Astrocyte (in vitro differentiated cells and primary cell): ENCODE results near the gene COL26A1. TPM values are rescaled to one million over a fixed set of nuclear protein-coding genes. Genes with fewer than 3 reads are reported as not detected.

Experiments
- DNase-seq: peaks from one replicate; pipeline ENCODE4 v3.0.0-alpha.2; 2010; ENCODE audit warnings: low read depth
- FAIRE-seq: peaks from 2 replicates; lab custom pipeline; 2011; peaks lifted over from hg19 to GRCh38; lab: Jason Lieb, UNC
- H2AFZ ChIP-seq: 2 replicates; pipeline ENCODE4 v1.6.0; 2012; ENCODE audit warnings: low read depth, low read length, inconsistent platforms
- H3K27ac ChIP-seq: 2 replicates; pipeline ENCODE4 v1.5.1; 2011; ENCODE audit warnings: low read depth, low read length, inconsistent platforms
- H3K27me3 ChIP-seq: 2 replicates; pipeline ENCODE4 v1.6.0; 2011; ENCODE audit warnings: low read length, inconsistent platforms; ENCODE audit not compliant: insufficient read depth
- H3K36me3 ChIP-seq: 2 replicates; pipeline ENCODE4 v1.5.1; 2011; ENCODE audit warnings: low read length, inconsistent platforms; ENCODE audit not compliant: insufficient read depth
- H3K4me1 ChIP-seq: 2 replicates; pipeline ENCODE4 v1.5.1; 2011; ENCODE audit warnings: low read length, inconsistent platforms; ENCODE audit not compliant: insufficient read depth
- H3K4me2 ChIP-seq: 2 replicates; pipeline ENCODE4 v1.6.0; 2012; ENCODE audit warnings: low read length, inconsistent platforms
- H3K4me3 ChIP-seq: 2 replicates; pipeline ENCODE4 v1.5.1; 2011; ENCODE audit warnings: low read depth, mild to moderate bottlenecking, low read length, inconsistent platforms; ENCODE audit not compliant: insufficient read depth
- H3K79me2 ChIP-seq: 2 replicates; pipeline ENCODE4 v1.6.0; 2012; ENCODE audit warnings: mild to moderate bottlenecking, low read length, inconsistent platforms; ENCODE audit not compliant: insufficient read depth
- H3K9ac ChIP-seq: 2 replicates; pipeline ENCODE4 v1.6.0; 2012; ENCODE audit warnings: mild to moderate bottlenecking, low read length, inconsistent platforms
- H3K9me3 ChIP-seq: 2 replicates; pipeline ENCODE4 v1.5.1; 2012; ENCODE audit warnings: low read depth, mild to moderate bottlenecking, low read length, inconsistent platforms; ENCODE audit not compliant: insufficient read depth
- H4K20me1 ChIP-seq: 2 replicates; pipeline ENCODE4 v1.6.0; 2012; ENCODE audit warnings: low read length, inconsistent platforms; ENCODE audit not compliant: insufficient read depth
- H3K27ac Mint-ChIP-seq: one replicate; pipeline ENCODE4 v1.8.0; 2021; ENCODE audit warnings: mild to moderate bottlenecking, mixed read lengths; ENCODE audit not compliant: unreplicated experiment
- H3K27me3 Mint-ChIP-seq: one replicate; pipeline ENCODE4 v1.8.0; 2021; ENCODE audit warnings: low read depth, mixed read lengths; ENCODE audit not compliant: unreplicated experiment
- H3K36me3 Mint-ChIP-seq: one replicate; pipeline ENCODE4 v1.8.0; 2021; ENCODE audit warnings: low read depth, mixed read lengths; ENCODE audit not compliant: unreplicated experiment
- H3K4me1 Mint-ChIP-seq: one replicate; pipeline ENCODE4 v1.8.0; 2021; ENCODE audit warnings: low read depth, mixed read lengths; ENCODE audit not compliant: unreplicated experiment
- H3K4me3 Mint-ChIP-seq: one replicate; pipeline ENCODE4 v1.8.0; 2021; ENCODE audit warnings: mild to moderate bottlenecking, moderate library complexity, mixed read lengths; ENCODE audit not compliant: unreplicated experiment
- H3K9me3 Mint-ChIP-seq: one replicate; pipeline ENCODE4 v1.8.0; 2021; ENCODE audit warnings: mild to moderate bottlenecking, mixed read lengths; ENCODE audit not compliant: unreplicated experiment
- CTCF ChIP-seq: IDR thresholded peaks from 2 replicates; pipeline ENCODE4 v1.5.1; 2011; ENCODE audit warnings: low read depth, mild to moderate bottlenecking, inconsistent platforms, low read length, moderate library complexity; ENCODE audit not compliant: insufficient read depth
- EZH2 ChIP-seq: IDR thresholded peaks from 2 replicates; pipeline ENCODE4 v1.6.1; 2012; ENCODE audit warnings: mild to moderate bottlenecking, low read length, inconsistent platforms; ENCODE audit not compliant: insufficient read depth
- total RNA-seq: library from RNA; stranded (reverse); gene quantifications from 2 replicates; pipeline ENCODE4 v1.2.1, GENCODE V29; 2021

Gene COL26A1
- total RNA-seq, 1 donor from 2014 or later: 7.1 TPM

- Histone ChIP-seq H4K20me1 (peaks cover 5% of the 10 kb centered on the region), H3K4me1 (no peaks in the 10 kb centered on the region), H2AFZ (no peak overlapping the region), H3K4me3 (no peak overlapping the region), H3K27ac (no peak overlapping the region), H3K9ac (no peak overlapping the region), H3K27me3 (peaks cover 4% of the 10 kb centered on the region), H3K36me3 (no peaks in the 10 kb centered on the region), H3K4me2 (no peak overlapping the region), H3K79me2 (no peaks in the 10 kb centered on the region), H3K9me3 (peaks cover 3% of the 10 kb centered on the region)
- no peak overlapping the region for H3K4me3 Mint-ChIP-seq
- H3K9me3 Mint-ChIP-seq: no peaks in the 10 kb centered on the region
- no peak overlapping the region for H3K27ac Mint-ChIP-seq
- TF ChIP-seq CTCF (no peak), EZH2 (no peak)
- DNase-seq (no peak), FAIRE-seq (no peak)
- no peaks in the 10 kb centered on the region for H3K4me1 Mint-ChIP-seq
- peaks cover 4% of the 10 kb centered on the region for H3K27me3 Mint-ChIP-seq
- no peaks in the 10 kb centered on the region for H3K36me3 Mint-ChIP-seq
These were observed 177.1 kb downstream of the COL26A1 start for GRCh38 chr7:101539784-101540183.

- no peaks in the 10 kb centered on the region for H3K27me3 ChIP-seq
- Mint-ChIP-seq H3K27ac (no peak overlapping the region), H3K36me3 (no peaks in the 10 kb centered on the region), H3K4me1 (no peaks in the 10 kb centered on the region), H3K9me3 (no peaks in the 10 kb centered on the region), H3K27me3 (peaks cover 6% of the 10 kb centered on the region), H3K4me3 (no peak overlapping the region)
- no peaks in the 10 kb centered on the region for H3K9me3 ChIP-seq
- peaks cover 5% of the 10 kb centered on the region for H4K20me1 ChIP-seq
- no peak overlapping the region for H3K4me2 ChIP-seq
- H3K36me3 ChIP-seq: no peaks in the 10 kb centered on the region
- TF ChIP-seq EZH2 (no peak), CTCF (peak; percentile 76)
- no peak overlapping the region for H3K9ac ChIP-seq
- H3K4me1 ChIP-seq: no peaks in the 10 kb centered on the region
- no peak overlapping the region for H2AFZ ChIP-seq
- no peak overlapping the region for H3K4me3 ChIP-seq
- no peaks in the 10 kb centered on the region for H3K79me2 ChIP-seq
- H3K27ac ChIP-seq: no peak overlapping the region
- no peak for FAIRE-seq
- no peak for DNase-seq
These were observed 180.0 kb downstream of the COL26A1 start for GRCh38 chr7:101542527-101543241.

- Mint-ChIP-seq H3K27me3 (peaks cover 10% of the 10 kb centered on the region), H3K36me3 (no peaks in the 10 kb centered on the region), H3K4me1 (no peaks in the 10 kb centered on the region), H3K27ac (no peak overlapping the region), H3K4me3 (no peak overlapping the region), H3K9me3 (no peaks in the 10 kb centered on the region)
- no peak for TF ChIP-seq CTCF
- TF ChIP-seq EZH2: no peak
- Histone ChIP-seq H4K20me1 (peaks cover 4% of the 10 kb centered on the region), H3K4me2 (no peak overlapping the region), H3K27me3 (no peaks in the 10 kb centered on the region), H3K79me2 (no peaks in the 10 kb centered on the region), H3K4me1 (no peaks in the 10 kb centered on the region), H3K4me3 (no peak overlapping the region), H3K9me3 (no peaks in the 10 kb centered on the region), H2AFZ (no peak overlapping the region), H3K27ac (no peak overlapping the region), H3K36me3 (no peaks in the 10 kb centered on the region), H3K9ac (no peak overlapping the region)
- no peak for FAIRE-seq
- no peak for DNase-seq
These were observed 180.6 kb downstream of the COL26A1 start for GRCh38 chr7:101543242-101543766.
